GOT3 (cell line): Measurements from ENCODE around the gene ILKAP.

Source experiments
- DNase-seq: peaks from one replicate; lab custom pipeline; 2025; ENCODE audit warnings: mixed read lengths; lab: John Stamatoyannopoulos, UW

Gene ILKAP

GRCh38 chr2:238237431-238238135 lies 34.1 kb upstream of the ILKAP start:
- DNase-seq = no peak

- no peak for DNase-seq
Measured at GRCh38 chr2:238236571-238236970, 33.1 kb upstream of the ILKAP start.

GRCh38 chr2:238235856-238236255 lies 32.4 kb upstream of the ILKAP start:
- no peak for DNase-seq

- no peak for DNase-seq
Measured at GRCh38 chr2:238235331-238235732, 31.8 kb upstream of the ILKAP start.

- no peak for DNase-seq
Measured at GRCh38 chr2:238233625-238234024, 30.1 kb upstream of the ILKAP start.

- DNase-seq = no peak
Measured at GRCh38 chr2:238231809-238232208, 28.3 kb upstream of the ILKAP start.

GRCh38 chr2:238231251-238231793 lies 27.8 kb upstream of the ILKAP start:
- no peak for DNase-seq

DNA sequence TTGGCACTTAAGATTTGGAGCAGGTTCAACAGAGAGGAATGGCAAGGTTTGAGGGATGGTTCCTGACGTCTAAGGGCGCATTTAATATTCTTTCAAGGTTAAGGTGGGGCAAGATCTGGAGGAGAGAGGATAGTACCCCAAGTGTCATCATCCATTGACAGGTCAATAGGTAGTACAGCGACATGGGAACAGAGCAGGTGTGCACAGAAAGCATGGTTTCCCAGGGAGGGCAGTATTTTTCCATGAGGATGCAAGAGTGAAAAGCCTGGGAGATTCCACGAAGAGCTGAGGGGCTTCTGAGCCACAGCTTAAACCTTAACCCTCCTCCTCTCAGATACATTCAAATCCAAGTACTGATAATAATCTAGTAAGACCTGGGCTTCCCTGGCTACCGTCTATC lies 27.2 kb upstream of the ILKAP start:
- no peak for DNase-seq

DNA sequence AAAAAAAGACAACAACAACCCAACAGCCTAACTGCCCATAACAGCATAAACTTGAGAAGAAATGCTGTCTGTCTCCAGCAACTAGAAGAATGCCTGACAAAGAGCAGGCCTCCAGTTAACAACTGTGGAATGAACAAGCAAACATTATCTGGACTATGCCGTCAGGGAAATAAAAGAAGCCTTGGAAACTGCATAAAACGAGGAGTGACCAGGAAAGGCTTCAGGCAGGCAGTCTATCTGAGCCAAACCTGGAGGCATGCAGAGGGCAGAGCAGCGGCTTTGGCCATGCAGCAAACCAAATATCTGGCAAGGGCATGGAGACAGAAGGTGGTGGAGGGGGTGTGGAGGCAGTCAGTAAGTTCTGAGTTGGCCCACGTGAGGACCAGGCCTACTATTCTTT lies 25.2 kb upstream of the ILKAP start:
- no peak for DNase-seq

- DNase-seq = no peak
Measured at GRCh38 chr2:238227587-238228032, 24.1 kb upstream of the ILKAP start.

- DNase-seq = no peak
Measured at GRCh38 chr2:238226698-238227586, 23.4 kb upstream of the ILKAP start.

- no peak for DNase-seq
Measured at GRCh38 chr2:238225911-238226697, 22.6 kb upstream of the ILKAP start.

GRCh38 chr2:238225121-238225520 lies 21.6 kb upstream of the ILKAP start:
- DNase-seq = no peak

DNA sequence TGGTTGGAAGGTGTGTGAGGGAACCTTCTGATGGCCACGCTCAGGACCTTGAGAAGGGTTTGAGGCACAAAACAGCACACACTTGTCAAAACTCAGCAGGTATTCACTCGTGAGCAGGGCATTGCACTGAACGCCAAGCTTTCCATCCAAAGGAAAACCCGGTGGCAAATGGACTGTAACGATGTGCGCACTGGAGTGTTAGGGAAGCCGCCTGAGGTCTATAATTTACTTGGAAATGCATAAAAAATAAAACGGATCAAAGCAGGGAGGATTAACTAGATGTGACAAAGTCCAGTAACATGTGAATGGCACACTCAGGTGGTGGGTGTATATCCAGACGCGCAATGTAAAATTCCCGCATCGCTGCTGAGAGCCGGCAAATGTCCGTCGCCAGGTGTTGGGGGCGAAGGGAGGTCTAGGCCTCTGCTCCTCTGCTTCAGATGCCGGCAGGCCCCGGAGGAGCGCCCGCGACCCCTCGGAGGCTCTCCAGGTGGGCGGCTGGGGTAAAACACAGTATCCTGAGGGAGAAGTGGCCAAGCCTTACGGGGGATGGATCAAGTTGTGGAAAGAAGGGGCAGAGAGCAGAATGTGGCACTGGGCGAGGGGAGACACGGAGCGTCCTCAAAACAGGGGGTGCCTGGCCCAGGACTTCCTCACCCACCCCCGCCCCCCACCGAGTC lies 21.0 kb upstream of the ILKAP start:
- no peak for DNase-seq

DNA sequence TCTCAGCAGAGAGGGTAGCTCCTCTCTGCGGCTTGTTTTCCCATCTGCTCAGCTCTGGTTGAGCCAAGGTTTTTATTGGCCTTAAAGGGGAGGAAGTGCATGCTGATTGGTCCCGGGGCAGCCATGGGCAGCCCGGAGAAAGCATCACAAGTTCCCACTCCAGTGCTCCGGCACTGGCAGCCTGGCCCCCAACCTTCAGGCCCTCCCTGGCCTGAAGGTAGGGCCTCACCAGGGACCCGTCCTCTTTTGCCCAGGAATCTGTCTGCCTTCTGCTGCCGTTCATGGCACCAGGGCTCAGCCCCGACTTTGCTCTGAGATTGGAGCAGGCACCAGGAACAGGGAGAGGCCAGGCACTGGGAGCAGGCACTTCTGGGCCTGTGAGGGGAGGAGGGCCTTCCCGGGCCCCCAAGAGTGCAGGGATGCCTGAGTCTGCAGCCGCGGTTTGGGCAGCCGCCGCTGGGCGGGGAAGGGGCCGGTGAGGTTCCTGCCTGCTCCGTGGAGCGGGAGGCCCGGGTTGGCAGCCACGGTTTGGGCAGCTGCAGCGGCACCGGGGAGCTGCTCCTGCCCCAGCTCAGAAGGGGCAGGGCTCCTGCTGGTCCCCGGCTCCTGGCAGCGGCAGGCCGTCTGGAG lies 17.5 kb upstream of the ILKAP start:
- DNase-seq = no peak

DNA sequence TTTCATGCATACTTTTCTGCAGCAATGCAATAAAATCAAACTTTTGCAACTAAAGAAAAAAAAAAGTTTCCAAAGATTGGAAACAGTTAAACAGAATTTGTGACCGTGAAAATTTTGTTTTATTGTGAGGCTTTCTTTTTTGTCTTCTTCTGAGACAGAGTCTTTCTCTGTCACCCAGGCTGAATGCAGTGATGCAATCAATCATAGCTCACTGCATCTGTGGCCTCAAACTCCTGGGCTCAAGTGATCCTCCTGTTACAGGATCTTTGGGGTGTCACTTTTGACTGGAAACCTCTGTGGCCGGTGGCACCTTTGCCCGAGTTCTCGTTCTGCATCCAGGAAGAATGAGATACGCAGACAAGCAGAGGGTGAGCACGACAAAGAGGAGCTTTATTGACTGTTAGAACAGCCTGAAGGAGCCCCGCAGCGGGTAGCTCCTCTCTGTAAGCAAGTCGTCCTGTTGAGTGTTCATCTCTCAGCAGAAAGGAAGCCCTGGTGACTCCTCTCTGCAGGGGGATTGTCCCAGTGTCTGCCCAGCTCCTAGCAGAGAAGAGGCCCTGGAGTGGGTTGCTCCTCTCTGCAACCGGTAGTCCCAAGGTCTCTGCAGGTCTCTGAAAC lies 16.9 kb upstream of the ILKAP start:
- DNase-seq = no peak

DNA sequence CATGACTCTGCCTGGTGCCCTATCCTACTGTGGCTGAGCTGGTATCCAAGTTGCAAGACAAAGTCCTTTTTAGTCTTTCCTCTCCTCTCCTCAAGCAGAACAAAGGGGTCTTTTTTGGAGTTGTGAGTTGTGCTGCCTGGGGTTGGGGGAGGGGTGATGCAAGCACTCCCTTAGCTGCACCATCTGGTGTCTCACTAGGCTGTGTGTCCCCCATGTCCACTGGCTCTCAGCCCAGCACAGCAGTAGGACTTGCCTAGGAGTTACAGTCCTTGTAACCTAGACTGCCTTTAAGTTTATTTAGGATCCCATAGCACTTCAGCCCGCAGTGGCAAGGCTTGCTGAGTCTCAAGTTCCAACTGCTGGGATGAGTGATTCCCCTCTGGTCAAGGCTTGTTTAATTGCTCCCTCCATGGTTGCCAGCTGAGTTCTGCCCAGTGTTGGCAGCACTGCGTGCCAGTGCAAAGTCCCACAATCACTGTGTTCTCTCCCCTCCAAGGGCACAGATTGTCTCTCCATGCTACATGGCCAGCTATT lies 13.2 kb upstream of the ILKAP start:
- no peak for DNase-seq

- DNase-seq = no peak
Measured at GRCh38 chr2:238207006-238207405, 3.5 kb upstream of the ILKAP start.

- no peak for DNase-seq
Measured at GRCh38 chr2:238203973-238204683, 633 bp upstream of the ILKAP start.
